Common myeloid progenitor, CD34-positive (primary cell): ENCODE results near the gene SLC39A5.
"Not testable (repeated sequence)": the region's sequence is repeated elsewhere in the genome, so short reads cannot be mapped to it uniquely, and the experiment has no call there.

Experiments
- CTCF ChIA-PET: fragments of 350-600 bp; sonication (Branson Sonifier 250); formaldehyde crosslinking; loops from one replicate; lab custom pipeline; 2021; ENCODE audit warnings: antibody characterized with exemption; lab: Charles Lee
- POLR2A ChIA-PET: fragments of 350-600 bp; sonication (Branson Sonifier 250); formaldehyde crosslinking; loops from one replicate; lab custom pipeline; 2021; ENCODE audit warnings: antibody characterized with exemption; lab: Charles Lee
- DNase-seq, 3 donors: peaks; one replicate each; pipeline versions ENCODE4 v3.0.0 to v3.0.0-alpha.2; 2013
- H3K27ac ChIP-seq, 2 experiments: 1 replicate in 1 of 2; 2 replicates in 1 of 2; pipeline ENCODE4 v1.7.0; 2013; ENCODE audit warnings: inconsistent platforms in 2 of 2, low read length in 2 of 2, mild to moderate bottlenecking in 2 of 2, low read depth in 1 of 2, moderate library complexity in 1 of 2; ENCODE audit not compliant: severe bottlenecking in 2 of 2, insufficient read depth in 1 of 2, poor library complexity in 1 of 2
- H3K27me3 ChIP-seq, 5 experiments: replicated peaks in 2 of 5; 1 replicate in 3 of 5; 2 replicates in 2 of 5; pipeline versions ENCODE4 v1.6.1 to v1.7.0; 2013; ENCODE audit warnings: low read length in 4 of 5, mild to moderate bottlenecking in 2 of 5, moderate library complexity in 2 of 5, inconsistent platforms in 1 of 5; ENCODE audit not compliant: insufficient read depth in 5 of 5, control insufficient read depth in 4 of 5
- H3K36me3 ChIP-seq, 4 experiments: 1 replicate in 2 of 4; 2 replicates in 2 of 4; pipeline versions ENCODE4 v1.6.1 to v1.7.0; 2013; ENCODE audit warnings: low read length in 3 of 4, control low read depth in 1 of 4, mild to moderate bottlenecking in 1 of 4; ENCODE audit not compliant: control insufficient read depth in 4 of 4, insufficient read depth in 4 of 4
- H3K4me1 ChIP-seq, 4 experiments: 1 replicate in 3 of 4; 2 replicates in 1 of 4; pipeline versions ENCODE4 v1.6.1 to v1.7.1; 2013; ENCODE audit warnings: low read length in 3 of 4, mild to moderate bottlenecking in 3 of 4, control low read depth in 1 of 4, inconsistent platforms in 1 of 4, moderate library complexity in 1 of 4; ENCODE audit not compliant: control insufficient read depth in 4 of 4, insufficient read depth in 4 of 4; ENCODE audit errors: control extremely low read depth in 1 of 4
- H3K4me3 ChIP-seq, 7 experiments: 1 replicate in 4 of 7; 2 replicates in 3 of 7; pipeline versions ENCODE4 v1.5.1 to v1.7.0; 2013; ENCODE audit warnings: mild to moderate bottlenecking in 7 of 7, low read length in 6 of 7, moderate library complexity in 6 of 7, inconsistent platforms in 2 of 7, low read depth in 2 of 7, control low read depth in 1 of 7; ENCODE audit not compliant: insufficient read depth in 4 of 7, control insufficient read depth in 1 of 7; ENCODE audit errors: extremely low read depth in 1 of 7
- H3K9me3 ChIP-seq, 5 experiments: 1 replicate in 4 of 5; 2 replicates in 1 of 5; pipeline versions ENCODE4 v1.6.1 to v1.7.1; 2013; ENCODE audit warnings: low read length in 4 of 5, mild to moderate bottlenecking in 2 of 5, inconsistent platforms in 1 of 5, low read depth in 1 of 5, moderate library complexity in 1 of 5; ENCODE audit not compliant: control insufficient read depth in 4 of 5, insufficient read depth in 2 of 5; ENCODE audit errors: control extremely low read depth in 1 of 5
- WGBS: methylation state at CpG from one replicate; pipeline ENCODE4 v1.1.5; 2013; ENCODE audit not compliant: insufficient coverage; 5-methylcytosine and 5-hydroxymethylcytosine counted together

The SLC39A5 gene

DNA sequence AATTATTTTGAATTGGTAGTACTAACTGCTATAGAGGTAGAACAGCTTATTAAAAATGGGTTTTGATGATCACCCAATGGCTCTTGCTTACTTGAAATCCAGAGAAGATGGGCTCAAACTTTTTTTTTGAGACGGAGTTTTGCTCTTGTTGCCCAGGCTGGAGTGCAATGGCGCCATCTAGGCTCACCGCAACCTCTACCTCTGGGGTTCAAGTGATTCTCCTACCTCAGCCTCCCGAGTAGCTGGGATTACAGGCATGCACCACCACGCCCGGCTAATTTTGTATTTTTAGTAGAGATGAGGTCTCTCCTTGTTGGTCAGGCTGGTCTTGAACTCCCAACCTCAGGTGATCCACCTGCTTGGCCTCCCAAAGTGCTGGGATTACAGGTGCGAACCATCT lies 33.1 kb downstream of the SLC39A5 start:
- DNase-seq, H3K27me3 ChIP-seq, POLR2A ChIA-PET, H3K36me3 ChIP-seq, H3K9me3 ChIP-seq, H3K4me3 ChIP-seq, H3K27ac ChIP-seq: not testable (repeated sequence)
- peaks cover 0 to 24% (median 19%) of the 10 kb centered on the region in 4 experiments for H3K4me1 ChIP-seq
- 94% methylated on average over 2 of the region's 7 CpGs for WGBS
- CTCF ChIA-PET, result interaction anchor here (0.7 to 0.8 kb wide), 3 partner anchors 8 to 138 kb away, joined by 3 to 4 read pairs (median 3); no protein-coding TSS in a partner anchor

DNA sequence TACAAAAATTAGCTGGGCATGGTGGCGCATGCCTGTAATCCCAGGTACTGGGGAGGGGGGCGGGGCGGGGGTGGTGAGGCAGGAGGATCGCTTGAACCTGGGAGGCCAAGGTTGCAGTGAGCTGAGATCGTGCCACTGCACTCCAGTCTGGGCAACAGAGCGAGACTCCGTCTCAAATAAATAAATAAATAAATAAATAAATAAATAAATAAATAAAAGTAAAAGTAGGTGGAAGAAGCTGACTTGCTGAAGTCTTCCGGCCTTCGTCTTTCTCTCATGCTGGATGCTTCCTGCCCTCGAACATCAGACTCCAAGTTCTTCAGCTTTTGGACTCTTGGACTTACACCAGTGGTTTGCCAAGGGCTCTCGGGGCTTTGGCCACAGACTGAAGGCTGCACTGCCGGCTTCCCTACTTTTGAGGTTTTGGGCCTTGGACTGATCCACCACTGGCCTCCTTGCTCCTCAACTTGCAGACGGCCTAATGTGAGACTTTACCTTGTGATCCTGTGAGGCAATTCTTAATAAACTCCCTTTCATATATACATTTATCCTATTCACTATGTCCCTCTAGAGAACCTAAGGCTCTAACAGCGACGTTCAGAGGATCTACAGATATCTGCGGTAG lies 36.3 kb downstream of the SLC39A5 start:
- POLR2A ChIA-PET, result interaction anchor here (0.6 to 1.9 kb wide), 5 partner anchors 8 to 331 kb away, joined by 3 to 7 read pairs (median 5); partner anchors contain the start of gene ANKRD52
- 29% methylated on average over 7 of the region's 16 CpGs for WGBS
- peaks cover 0 to 16% (median 15%) of the 10 kb centered on the region in 4 experiments for H3K4me1 ChIP-seq

GRCh38 chr12:56266693-56267442 lies 37.0 kb downstream of the SLC39A5 start, which contains the start of gene COQ10A:
Gene COQ10A, plus strand, starts transcription at chr12:56266942. Its CDS starts 177 bp downstream, at chr12:56267119.
- DNase-seq, result peak; percentile 90 to 94 (median 93)
- ChIA-PET POLR2A (interaction anchor here (1.3 to 1.9 kb wide), 4 partner anchors 8 to 66 kb away, joined by 3 to 7 read pairs (median 6); partner anchors contain the start of gene ANKRD52), CTCF (interaction anchor here (0.7 to 3.0 kb wide), 12 partner anchors 8 to 195 kb away, joined by 3 to 19 read pairs (median 4); partner anchors contain the start of genes ANKRD52 and RNF41)
- WGBS, result under 1% methylated on average over 32 of the region's 68 CpGs
- Histone ChIP-seq H3K36me3 (peaks cover 0 to 24% (median 9%) of the 10 kb centered on the region in 4 experiments), H3K4me1 (peaks cover 0 to 16% (median 15%) of the 10 kb centered on the region in 4 experiments), H3K9me3 (no peaks in the 10 kb centered on the region), H3K27me3 (no peaks in the 10 kb centered on the region), H3K27ac (peak within 1 kb of the TSS; percentile 70 to 85), H3K4me3 (peak within 1 kb of the TSS; percentile 70 to 92 (median 86))

More for the DNA sequence above, 36.3 kb downstream of the SLC39A5 start:
- not testable (repeated sequence) for H3K27me3 ChIP-seq, H3K9me3 ChIP-seq, DNase-seq
- CTCF ChIA-PET, result interaction anchor here (1.0 to 3.0 kb wide), 7 partner anchors 10 to 196 kb away, joined by 3 to 19 read pairs (median 6); no protein-coding TSS in a partner anchor
- H3K27ac ChIP-seq, result peak overlapping the region; percentile 70 to 85
- peak overlapping the region; percentile 70 to 92 (median 86) for H3K4me3 ChIP-seq
- peaks cover 0 to 21% (median 6%) of the 10 kb centered on the region in 4 experiments for H3K36me3 ChIP-seq

DNA sequence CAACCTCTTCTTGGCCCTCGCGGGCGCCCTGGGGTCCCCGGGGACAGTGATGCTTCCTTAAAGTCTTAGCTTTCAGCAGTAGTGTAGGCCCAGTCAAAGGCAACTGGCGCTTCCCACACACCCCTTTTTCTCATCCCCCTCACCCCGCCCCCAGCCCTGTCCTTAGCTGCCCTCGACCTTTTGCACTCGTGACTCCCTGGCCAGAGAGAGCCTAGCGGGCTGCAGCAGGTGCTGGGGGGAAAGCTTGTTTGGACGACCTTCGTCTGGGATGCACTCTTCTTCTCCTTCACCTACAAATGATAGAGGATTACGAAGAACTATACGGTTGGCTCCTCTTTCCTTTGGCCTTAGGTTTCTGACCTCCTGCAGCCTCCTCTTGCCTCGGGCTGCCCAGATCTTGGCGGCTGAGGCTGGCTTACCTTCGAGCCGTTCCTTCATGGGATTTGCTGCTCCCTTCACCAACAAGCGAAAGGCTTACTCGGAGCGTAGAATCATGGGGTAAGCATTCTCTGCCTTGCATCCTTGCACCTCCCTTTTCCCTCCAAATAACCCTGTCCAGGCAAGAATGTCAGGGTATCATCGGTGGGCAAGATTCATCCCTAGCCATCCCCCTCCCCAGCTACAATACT lies 37.7 kb downstream of the SLC39A5 start:
- Histone ChIP-seq H3K27ac (peak overlapping the region in 1 of 2 experiments; percentile 85), H3K4me3 (peak overlapping the region; percentile 70 to 92 (median 86)), H3K4me1 (peaks cover 0 to 16% (median 15%) of the 10 kb centered on the region in 4 experiments), H3K9me3 (no peaks in the 10 kb centered on the region), H3K36me3 (peaks cover 0 to 28% (median 14%) of the 10 kb centered on the region in 4 experiments), H3K27me3 (no peaks in the 10 kb centered on the region)
- 44% methylated on average over 10 of the region's 21 CpGs for WGBS
- CTCF ChIA-PET, result interaction anchor here (0.7 to 3.0 kb wide), 11 partner anchors 8 to 194 kb away, joined by 3 to 19 read pairs (median 4); partner anchors contain the start of genes ANKRD52 and RNF41
- DNase-seq, result no peak
- POLR2A ChIA-PET, result interaction anchor here (1.3 to 1.9 kb wide), 4 partner anchors 8 to 65 kb away, joined by 3 to 7 read pairs (median 6); partner anchors contain the start of gene ANKRD52

DNA sequence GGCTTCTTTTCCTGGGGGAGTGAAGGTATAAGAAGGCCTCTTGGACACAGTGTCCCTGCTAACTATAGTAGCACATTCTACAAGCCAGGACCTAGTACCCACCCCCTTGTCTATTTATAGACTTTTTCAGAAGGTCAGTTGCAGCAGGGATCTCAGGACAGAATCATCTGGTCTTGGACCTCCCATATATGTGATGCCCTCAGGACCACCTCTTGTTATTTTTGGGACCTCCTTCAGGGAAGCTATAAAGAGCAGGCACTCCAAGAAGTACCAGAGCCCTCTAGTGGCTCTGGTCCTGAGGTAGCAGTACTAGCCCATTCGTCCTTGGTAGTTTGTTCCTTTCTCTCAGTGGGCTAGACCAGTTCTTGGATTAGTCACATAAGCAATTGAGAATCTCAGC lies 41.2 kb downstream of the SLC39A5 start:
- POLR2A ChIA-PET, result interaction anchor here (0.7 kb wide), 1 partner anchor 10 kb away, joined by 3 read pairs; no protein-coding TSS in a partner anchor

DNA sequence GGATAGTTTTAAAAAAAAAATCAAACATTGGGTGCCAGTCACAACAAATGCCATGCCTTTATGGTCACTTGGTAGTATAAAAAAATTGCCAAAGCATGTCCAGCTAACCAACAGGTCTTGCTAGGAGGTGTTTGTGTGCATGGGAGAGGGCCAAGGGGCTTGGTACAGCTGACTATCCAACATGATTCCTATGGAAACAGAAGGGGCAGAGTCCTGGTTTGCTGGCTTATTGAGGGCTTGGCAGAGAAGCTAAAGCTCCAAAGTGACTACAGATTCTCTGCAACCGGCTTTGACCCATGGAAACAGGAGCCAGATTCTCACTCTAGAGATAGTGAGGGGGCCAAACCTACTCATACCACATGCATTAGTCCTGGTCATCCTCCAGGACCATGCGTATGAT lies 42.6 kb downstream of the SLC39A5 start:
- DNase-seq, H3K4me3 ChIP-seq, H3K27ac ChIP-seq, POLR2A ChIA-PET, H3K9me3 ChIP-seq, H3K27me3 ChIP-seq, H3K4me1 ChIP-seq: not testable (repeated sequence)
- H3K36me3 ChIP-seq, result peaks cover 15 to 64% (median 49%) of the 10 kb centered on the region in 4 experiments
- WGBS, result no CpG with 5 or more reads among the region's 2 CpGs
- CTCF ChIA-PET, result interaction anchor here (1.7 kb wide), 1 partner anchor 67 kb away, joined by 7 read pairs; no protein-coding TSS in a partner anchor

More for the DNA sequence above, 41.2 kb downstream of the SLC39A5 start:
- H3K27ac ChIP-seq, result no peak overlapping the region
- no peak overlapping the region for H3K4me3 ChIP-seq
- peaks cover 12 to 56% (median 42%) of the 10 kb centered on the region in 4 experiments for H3K36me3 ChIP-seq
- peaks cover 0 to 16% (median 14%) of the 10 kb centered on the region in 4 experiments for H3K4me1 ChIP-seq
- WGBS, result 0% methylated on average over 1 of the region's 1 CpG
- no peaks in the 10 kb centered on the region for H3K9me3 ChIP-seq
- peak in 2 of 3 donors; percentile 53 to 59 for DNase-seq
- no peaks in the 10 kb centered on the region for H3K27me3 ChIP-seq
- CTCF ChIA-PET, result interaction anchor here (0.7 to 1.7 kb wide), 9 partner anchors 8 to 200 kb away, joined by 3 to 7 read pairs (median 4); no protein-coding TSS in a partner anchor
